ENCODE data around the gene TSPEAR. TPM values are rescaled to one million over a fixed set of nuclear protein-coding genes. Genes with fewer than 3 reads are reported as not detected.

TSPEAR gene
- total and polyA plus RNA-seq, 7 experiments from 2014 or later: 0.07 TPM; not detected in 6

DNA sequence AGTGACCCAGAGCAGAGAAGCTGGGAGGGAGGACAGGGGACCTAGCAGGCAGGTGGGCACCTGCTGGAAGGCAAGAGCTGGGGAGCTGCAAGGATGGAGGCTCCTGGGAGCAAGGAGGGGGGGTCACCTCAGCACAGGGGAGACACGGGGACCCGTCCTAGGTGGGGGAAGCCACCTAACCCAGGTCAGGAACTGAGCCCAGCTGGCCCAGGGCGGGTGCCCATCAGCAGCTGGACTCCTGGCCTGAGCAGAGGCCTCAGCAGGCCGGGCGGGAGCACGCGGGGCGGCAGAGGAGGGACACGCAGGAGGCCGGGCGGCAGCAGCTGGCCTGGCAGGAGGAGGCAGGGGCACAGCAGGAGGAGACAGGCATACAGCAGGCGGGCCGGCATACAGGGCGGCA lies 172.3 kb downstream of the TSPEAR start:
- DNase-seq (peak in 1 of 9 donors; percentile 16), ATAC-seq (no peak)
- CTCF ChIA-PET: no interaction called here
- Histone ChIP-seq H3K4me1 (ENCODE audit: control insufficient read depth in 2 of 2, insufficient read depth in 2 of 2, low read length in 2 of 2) (no peaks in the 10 kb centered on the region), H3K9me3 (ENCODE audit: control insufficient read depth in 2 of 3, low read length in 3 of 3) (peaks cover 0 to 6% (median 4%) of the 10 kb centered on the region in 3 experiments), H3K27me3 (ENCODE audit: control insufficient read depth in 2 of 2, insufficient read depth in 2 of 2, low read length in 2 of 2) (no peaks in the 10 kb centered on the region), H3K27ac (ENCODE audit: low read depth, low read length) (no peak overlapping the region), H3K4me3 (ENCODE audit: low read length) (no peak overlapping the region), H3K36me3 (ENCODE audit: control insufficient read depth in 2 of 3, insufficient read depth in 3 of 3, low read length in 3 of 3) (no peaks in the 10 kb centered on the region)
- intact Hi-C loops (cut with micrococcal nuclease): no loop called here
- no peak overlapping the region for H3K4me3 Mint-ChIP-seq
- peaks cover 0 to 3% (median 0%) of the 10 kb centered on the region in 5 donors for H3K27me3 Mint-ChIP-seq
- peaks cover 0 to 6% (median 0%) of the 10 kb centered on the region in 7 donors for H3K4me1 Mint-ChIP-seq
- H3K27ac Mint-ChIP-seq: no peak overlapping the region
- H3K9me3 Mint-ChIP-seq: peaks cover 0 to 4% (median 0%) of the 10 kb centered on the region in 11 donors
- H3K36me3 Mint-ChIP-seq: peaks cover 0 to 4% (median 0%) of the 10 kb centered on the region in 5 donors
- POLR2A ChIA-PET: no interaction called here

DNA sequence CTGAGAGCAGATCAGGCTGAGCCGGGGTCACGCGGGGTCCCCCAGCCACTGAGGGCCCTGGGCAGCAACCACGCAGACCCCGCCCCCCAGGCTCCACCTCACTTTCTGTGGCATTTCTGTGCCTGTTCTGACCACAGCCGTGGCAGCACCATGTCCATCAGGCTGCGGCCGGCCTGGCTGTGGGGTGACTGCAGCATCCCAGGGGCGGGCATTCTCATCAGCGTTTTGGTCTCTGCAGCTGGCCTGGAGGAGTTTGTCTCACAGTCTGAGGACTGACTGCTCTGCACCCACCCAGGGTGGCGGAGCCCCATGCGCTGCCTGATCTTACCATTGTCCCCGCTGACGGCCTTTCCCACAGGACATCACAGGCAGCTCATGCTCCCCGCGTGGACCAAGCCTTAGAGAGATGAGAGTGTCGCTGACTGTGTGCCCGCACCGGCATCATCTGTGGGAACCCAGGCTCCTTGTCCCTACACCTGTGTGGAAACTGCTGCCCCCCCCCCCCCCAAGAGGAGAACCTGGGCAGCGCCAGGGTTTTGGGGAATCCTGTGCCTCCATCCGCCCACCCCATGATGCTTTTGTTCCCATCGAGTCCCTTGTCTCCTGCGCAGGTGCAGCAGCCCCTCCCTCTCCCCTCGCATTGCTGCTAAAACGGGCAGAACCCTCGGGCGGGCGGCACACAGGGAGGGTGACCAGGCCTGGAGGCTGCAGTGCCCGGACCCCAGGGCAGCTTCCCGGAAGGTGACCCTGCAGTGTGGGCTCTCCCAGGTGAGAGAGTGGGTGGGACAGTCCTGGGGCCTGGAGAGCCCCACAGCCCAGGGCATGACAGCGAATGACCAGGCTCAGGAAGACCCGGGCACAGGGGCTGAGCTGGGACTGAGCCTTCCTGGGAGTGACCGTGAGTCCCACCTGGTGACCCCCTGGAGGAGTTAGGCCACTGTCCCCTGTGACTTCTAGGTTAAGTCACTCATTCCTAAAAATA lies 173.2 kb downstream of the TSPEAR start:
- H3K4me3 ChIP-seq (ENCODE audit: low read length): no peak overlapping the region
- CTCF ChIA-PET: interaction anchor here (0.5 to 0.6 kb wide), 2 partner anchors 9 to 540 kb away, joined by 3 read pairs; no protein-coding TSS in a partner anchor
- Mint-ChIP-seq H3K4me3 (no peak overlapping the region), H3K27me3 (peaks cover 0 to 3% (median 0%) of the 10 kb centered on the region in 5 donors), H3K9me3 (peaks cover 0 to 4% (median 0%) of the 10 kb centered on the region in 11 donors), H3K36me3 (peaks cover 0 to 4% (median 0%) of the 10 kb centered on the region in 5 donors), H3K27ac (peak overlapping the region in 1 of 9 donors; percentile 27), H3K4me1 (peaks cover 0 to 6% (median 0%) of the 10 kb centered on the region in 7 donors)
- no peak for ATAC-seq
- no peaks in the 10 kb centered on the region for H3K36me3 ChIP-seq (ENCODE audit: control insufficient read depth in 2 of 3, insufficient read depth in 3 of 3, low read length in 3 of 3)
- H3K9me3 ChIP-seq (ENCODE audit: control insufficient read depth in 2 of 3, low read length in 3 of 3): peaks cover 0 to 4% (median 1%) of the 10 kb centered on the region in 3 experiments
- no peak overlapping the region for H3K27ac ChIP-seq (ENCODE audit: low read depth, low read length)
- POLR2A ChIA-PET: no interaction called here
- H3K27me3 ChIP-seq (ENCODE audit: control insufficient read depth in 2 of 2, insufficient read depth in 2 of 2, low read length in 2 of 2): no peaks in the 10 kb centered on the region
- no peaks in the 10 kb centered on the region for H3K4me1 ChIP-seq (ENCODE audit: control insufficient read depth in 2 of 2, insufficient read depth in 2 of 2, low read length in 2 of 2)
- intact Hi-C loops (cut with micrococcal nuclease): no loop called here
- peak in 1 of 9 donors; percentile 15 for DNase-seq

- Mint-ChIP-seq H3K9me3 (peaks cover 0 to 2% (median 0%) of the 10 kb centered on the region in 11 donors), H3K27me3 (peaks cover 0 to 3% (median 0%) of the 10 kb centered on the region in 5 donors), H3K4me3 (no peak overlapping the region), H3K4me1 (peaks cover 0 to 6% (median 0%) of the 10 kb centered on the region in 7 donors), H3K36me3 (no peaks in the 10 kb centered on the region), H3K27ac (peak overlapping the region in 1 of 9 donors; percentile 56)
- H3K27ac ChIP-seq (ENCODE audit: low read depth, low read length): no peak overlapping the region
- no peaks in the 10 kb centered on the region for H3K27me3 ChIP-seq (ENCODE audit: control insufficient read depth in 2 of 2, insufficient read depth in 2 of 2, low read length in 2 of 2)
- POLR2A ChIA-PET: interaction anchor here (0.6 kb wide), 2 partner anchors 10 to 63 kb away, joined by 3 read pairs; no protein-coding TSS in a partner anchor
- no peaks in the 10 kb centered on the region for H3K4me1 ChIP-seq (ENCODE audit: control insufficient read depth in 2 of 2, insufficient read depth in 2 of 2, low read length in 2 of 2)
- intact Hi-C loops (cut with micrococcal nuclease): no loop called here
- no peak for DNase-seq
- no peaks in the 10 kb centered on the region for H3K9me3 ChIP-seq (ENCODE audit: control insufficient read depth in 2 of 3, low read length in 3 of 3)
- no peaks in the 10 kb centered on the region for H3K36me3 ChIP-seq (ENCODE audit: control insufficient read depth in 2 of 3, insufficient read depth in 3 of 3, low read length in 3 of 3)
- no peak for ATAC-seq
- no peak overlapping the region for H3K4me3 ChIP-seq (ENCODE audit: low read length)
- CTCF ChIA-PET: interaction anchor here (0.9 kb wide), 1 partner anchor 265 kb away, joined by 3 read pairs; no protein-coding TSS in a partner anchor
These were observed 175.4 kb downstream of the TSPEAR start for GRCh38 chr21:44535963-44536362.

DNA sequence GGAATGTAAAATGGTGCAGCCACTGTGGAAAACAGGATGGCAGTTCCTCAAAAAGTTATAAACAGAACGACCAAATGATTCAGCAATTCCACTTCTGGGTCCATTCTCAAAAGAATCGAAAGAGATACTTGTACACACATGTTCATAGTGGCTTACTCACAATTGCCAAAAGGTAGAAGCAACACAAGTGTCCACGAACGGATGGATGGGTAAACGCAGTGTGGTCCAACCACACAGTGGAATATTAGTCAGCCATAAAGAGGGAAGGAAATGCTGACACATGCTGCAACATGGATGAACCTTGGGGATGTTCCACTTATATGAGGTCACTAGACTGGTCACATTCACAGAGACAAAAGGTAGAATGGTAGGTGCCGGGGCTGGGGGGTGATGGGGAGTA lies 176.7 kb downstream of the TSPEAR start:
- no peak overlapping the region for H3K27ac Mint-ChIP-seq
- H3K4me3 Mint-ChIP-seq: no peak overlapping the region
- Histone ChIP-seq H3K4me1 (ENCODE audit: control insufficient read depth in 2 of 2, insufficient read depth in 2 of 2, low read length in 2 of 2) (no peaks in the 10 kb centered on the region), H3K27ac (ENCODE audit: low read depth, low read length) (no peak overlapping the region), H3K4me3 (ENCODE audit: low read length) (no peak overlapping the region), H3K9me3 (ENCODE audit: control insufficient read depth in 2 of 3, low read length in 3 of 3) (no peaks in the 10 kb centered on the region), H3K27me3 (ENCODE audit: control insufficient read depth in 2 of 2, insufficient read depth in 2 of 2, low read length in 2 of 2) (no peaks in the 10 kb centered on the region), H3K36me3 (ENCODE audit: control insufficient read depth in 2 of 3, insufficient read depth in 3 of 3, low read length in 3 of 3) (no peaks in the 10 kb centered on the region)
- H3K27me3 Mint-ChIP-seq: peaks cover 0 to 3% (median 0%) of the 10 kb centered on the region in 5 donors
- H3K36me3 Mint-ChIP-seq: no peaks in the 10 kb centered on the region
- peaks cover 0 to 6% (median 0%) of the 10 kb centered on the region in 7 donors for H3K4me1 Mint-ChIP-seq
- DNase-seq: no peak
- POLR2A ChIA-PET: no interaction called here
- ATAC-seq: no peak
- H3K9me3 Mint-ChIP-seq: peaks cover 0 to 2% (median 0%) of the 10 kb centered on the region in 11 donors
- CTCF ChIA-PET: no interaction called here
- intact Hi-C loops (cut with micrococcal nuclease): no loop called here

DNA sequence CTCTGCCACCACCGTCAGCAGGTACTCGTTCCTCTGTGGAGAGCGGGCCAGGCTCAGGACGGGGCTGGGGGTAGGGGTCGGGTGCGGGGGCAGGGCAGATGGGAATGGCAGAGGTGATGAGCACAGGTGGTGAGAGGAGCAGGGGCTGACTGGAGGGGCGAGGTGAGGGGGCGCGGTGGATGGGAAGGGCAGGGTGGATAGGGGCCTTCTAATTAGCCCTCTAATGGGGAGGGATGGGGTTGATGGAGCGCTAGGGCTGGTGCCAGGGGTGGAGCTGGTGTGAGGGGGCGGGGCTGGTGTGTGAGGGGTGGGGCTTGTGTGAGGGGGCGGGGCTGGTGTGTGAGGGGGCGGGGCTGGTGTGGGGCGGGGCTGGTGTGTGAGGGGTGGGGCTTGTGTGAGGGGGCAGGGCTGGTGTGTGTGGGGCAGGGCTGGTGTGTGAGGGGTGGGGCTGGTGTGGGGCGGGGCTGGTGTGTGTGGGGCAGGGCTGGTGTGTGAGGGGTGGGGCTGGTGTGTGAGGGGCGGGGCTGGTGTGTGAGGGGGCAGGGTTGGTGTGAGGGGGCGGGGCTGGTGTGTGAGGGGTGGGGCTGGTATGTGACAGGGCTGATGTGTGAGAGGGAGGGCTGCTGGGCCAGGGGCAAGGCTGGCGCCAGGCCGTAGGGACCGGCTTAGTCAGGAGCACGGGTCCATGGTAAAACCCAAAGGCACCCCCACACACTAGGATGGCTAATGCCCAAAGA lies 177.3 kb downstream of the TSPEAR start:
- no peaks in the 10 kb centered on the region for H3K27me3 ChIP-seq (ENCODE audit: control insufficient read depth in 2 of 2, insufficient read depth in 2 of 2, low read length in 2 of 2)
- POLR2A ChIA-PET: no interaction called here
- H3K9me3 ChIP-seq (ENCODE audit: control insufficient read depth in 2 of 3, low read length in 3 of 3): no peaks in the 10 kb centered on the region
- no peak overlapping the region for H3K27ac ChIP-seq (ENCODE audit: low read depth, low read length)
- H3K36me3 ChIP-seq (ENCODE audit: control insufficient read depth in 2 of 3, insufficient read depth in 3 of 3, low read length in 3 of 3): no peaks in the 10 kb centered on the region
- peak; percentile 24 for ATAC-seq
- CTCF ChIA-PET: interaction anchor here (1.4 kb wide), 1 partner anchor 14 kb away, joined by 3 read pairs; no protein-coding TSS in a partner anchor
- H3K36me3 Mint-ChIP-seq: no peaks in the 10 kb centered on the region
- DNase-seq: no peak
- H3K9me3 Mint-ChIP-seq: peaks cover 0 to 2% (median 0%) of the 10 kb centered on the region in 11 donors
- peaks cover 0 to 6% (median 0%) of the 10 kb centered on the region in 7 donors for H3K4me1 Mint-ChIP-seq
- no peak overlapping the region for H3K4me3 Mint-ChIP-seq
- intact Hi-C loops (cut with micrococcal nuclease): no loop called here
- no peaks in the 10 kb centered on the region for H3K27me3 Mint-ChIP-seq
- no peak overlapping the region for H3K4me3 ChIP-seq (ENCODE audit: low read length)
- no peaks in the 10 kb centered on the region for H3K4me1 ChIP-seq (ENCODE audit: control insufficient read depth in 2 of 2, insufficient read depth in 2 of 2, low read length in 2 of 2)
- peak overlapping the region in 1 of 9 donors; percentile 55 for H3K27ac Mint-ChIP-seq

DNA sequence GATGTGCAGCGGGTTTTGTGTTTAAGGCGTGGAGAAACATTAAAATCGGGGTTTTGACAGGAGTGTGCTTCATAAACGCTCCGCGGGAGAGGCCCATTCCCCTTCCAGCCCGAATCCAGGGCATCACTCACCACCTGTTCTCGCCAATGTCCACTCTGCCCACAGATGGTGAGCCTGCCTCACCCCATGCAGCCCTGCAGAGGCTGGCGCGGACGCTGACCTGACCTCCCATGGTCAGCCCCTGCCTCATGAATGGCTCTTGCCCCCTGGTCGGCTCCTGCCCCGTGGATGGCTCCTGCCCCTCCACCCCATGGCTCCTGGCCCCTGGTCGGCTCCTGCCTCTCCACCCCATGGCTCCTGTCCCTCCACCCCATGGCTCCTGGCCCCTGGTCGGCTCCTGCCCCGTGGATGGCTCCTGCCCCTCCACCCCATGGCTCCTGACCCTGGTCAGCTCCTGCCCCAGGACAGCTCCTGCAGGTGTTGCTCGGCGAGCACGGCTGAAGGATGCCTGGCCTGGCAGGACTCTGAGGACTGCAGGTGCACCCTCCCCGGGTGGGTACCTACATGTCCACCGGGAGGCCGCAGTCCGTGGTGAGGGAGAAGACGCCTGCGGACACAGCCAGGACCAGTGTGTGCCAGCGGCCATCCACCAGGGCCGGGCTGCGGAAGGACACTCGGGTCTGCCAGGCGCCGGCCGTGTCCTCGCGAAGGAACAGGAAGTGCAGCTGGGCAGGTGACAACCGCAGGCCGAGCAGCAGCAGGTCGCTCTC lies 178.1 kb downstream of the TSPEAR start:
- Mint-ChIP-seq H3K27ac (no peak overlapping the region), H3K27me3 (no peaks in the 10 kb centered on the region), H3K9me3 (peaks cover 0 to 2% (median 0%) of the 10 kb centered on the region in 11 donors), H3K36me3 (no peaks in the 10 kb centered on the region), H3K4me3 (no peak overlapping the region), H3K4me1 (peaks cover 0 to 6% (median 0%) of the 10 kb centered on the region in 7 donors)
- peak in 1 of 9 donors; percentile 4 for DNase-seq
- intact Hi-C loops (cut with micrococcal nuclease): no loop called here
- no peak overlapping the region for H3K27ac ChIP-seq (ENCODE audit: low read depth, low read length)
- no peaks in the 10 kb centered on the region for H3K4me1 ChIP-seq (ENCODE audit: control insufficient read depth in 2 of 2, insufficient read depth in 2 of 2, low read length in 2 of 2)
- no peaks in the 10 kb centered on the region for H3K27me3 ChIP-seq (ENCODE audit: control insufficient read depth in 2 of 2, insufficient read depth in 2 of 2, low read length in 2 of 2)
- no peaks in the 10 kb centered on the region for H3K9me3 ChIP-seq (ENCODE audit: control insufficient read depth in 2 of 3, low read length in 3 of 3)
- no peak for ATAC-seq
- CTCF ChIA-PET: interaction anchor here (1.4 kb wide), 1 partner anchor 15 kb away, joined by 3 read pairs; no protein-coding TSS in a partner anchor
- H3K4me3 ChIP-seq (ENCODE audit: low read length): no peak overlapping the region
- POLR2A ChIA-PET: no interaction called here
- H3K36me3 ChIP-seq (ENCODE audit: control insufficient read depth in 2 of 3, insufficient read depth in 3 of 3, low read length in 3 of 3): no peaks in the 10 kb centered on the region
